NK-92 (cell line): ENCODE data around the gene PRSS33.

Source experiments
- DNase-seq: peaks from one replicate; lab custom pipeline; 2025; ENCODE audit not compliant: unreplicated experiment; lab: John Stamatoyannopoulos, UW

PRSS33 gene

GRCh38 chr16:2744711-2745110 is 42.6 kb downstream of the PRSS33 start:
- DNase-seq, result no peak

- DNase-seq, result no peak
These were observed 44.2 kb downstream of the PRSS33 start for GRCh38 chr16:2743007-2743810.

GRCh38 chr16:2742323-2743006 is 44.9 kb downstream of the PRSS33 start:
- no peak for DNase-seq

DNA sequence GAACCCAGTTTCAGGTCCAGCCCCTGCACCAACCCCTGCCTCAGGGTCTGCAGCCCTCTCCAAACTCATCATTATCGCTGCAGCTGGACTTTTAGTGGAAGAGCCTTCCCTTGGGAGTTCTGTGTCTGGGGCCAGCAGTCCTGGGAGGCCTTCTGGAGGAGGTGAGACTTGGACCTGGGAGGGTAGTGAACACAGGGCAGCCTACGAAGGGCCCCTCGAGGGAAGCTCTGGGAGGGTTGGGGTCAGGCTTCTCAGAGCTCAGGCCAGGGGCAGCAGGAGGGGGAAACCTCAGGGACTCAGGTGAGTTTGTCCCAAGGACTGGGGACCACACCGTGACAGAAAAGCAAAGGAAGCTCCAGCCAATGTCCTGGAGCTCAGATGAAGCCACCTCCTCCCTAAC is 46.2 kb downstream of the PRSS33 start:
- no peak for DNase-seq

- DNase-seq, result no peak
These were observed 46.9 kb downstream of the PRSS33 start for GRCh38 chr16:2740476-2740875.

DNA sequence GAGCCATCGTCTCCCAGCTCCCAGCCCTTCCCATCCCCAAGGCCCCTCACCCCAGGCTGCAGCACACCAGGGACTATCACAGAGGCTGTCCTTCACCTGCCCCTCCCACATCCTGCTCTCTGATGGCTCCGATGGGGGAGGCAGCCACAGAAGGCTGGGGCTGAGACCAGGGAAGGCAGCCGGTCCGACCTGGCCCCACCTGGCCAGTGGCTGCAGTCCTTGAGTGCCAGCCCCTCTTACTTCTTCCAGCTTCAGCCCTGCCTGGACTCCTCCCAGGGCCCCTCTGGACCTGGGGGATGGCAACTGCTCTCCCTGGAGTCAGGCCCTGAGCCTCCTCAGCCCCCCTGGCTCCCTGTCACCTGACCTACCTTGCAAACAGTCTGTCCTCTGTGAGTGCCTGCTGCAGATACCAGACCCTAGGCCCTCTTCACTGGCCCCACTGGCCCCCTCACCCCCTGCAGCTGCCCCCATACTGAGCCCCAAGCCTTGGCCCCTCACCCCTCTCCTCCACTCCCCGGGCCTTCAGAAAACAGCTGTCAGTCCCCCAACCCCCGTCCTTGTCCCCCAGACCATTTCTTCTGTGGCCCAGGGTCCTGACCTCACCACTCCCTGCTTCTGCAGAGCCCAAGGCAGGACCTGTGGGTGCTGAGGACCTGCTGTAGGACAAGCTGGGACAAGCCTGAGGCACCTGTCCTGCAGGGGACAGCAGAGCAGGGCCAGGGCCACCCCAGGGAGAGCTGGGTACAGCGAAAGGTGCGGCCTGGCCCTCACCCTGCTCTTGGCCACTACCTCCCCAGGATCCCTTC is 47.5 kb downstream of the PRSS33 start:
- no peak for DNase-seq

GRCh38 chr16:2738615-2739014 is 48.7 kb downstream of the PRSS33 start:
- no peak for DNase-seq

GRCh38 chr16:2737895-2738418 is 49.4 kb downstream of the PRSS33 start:
- no peak for DNase-seq

DNA sequence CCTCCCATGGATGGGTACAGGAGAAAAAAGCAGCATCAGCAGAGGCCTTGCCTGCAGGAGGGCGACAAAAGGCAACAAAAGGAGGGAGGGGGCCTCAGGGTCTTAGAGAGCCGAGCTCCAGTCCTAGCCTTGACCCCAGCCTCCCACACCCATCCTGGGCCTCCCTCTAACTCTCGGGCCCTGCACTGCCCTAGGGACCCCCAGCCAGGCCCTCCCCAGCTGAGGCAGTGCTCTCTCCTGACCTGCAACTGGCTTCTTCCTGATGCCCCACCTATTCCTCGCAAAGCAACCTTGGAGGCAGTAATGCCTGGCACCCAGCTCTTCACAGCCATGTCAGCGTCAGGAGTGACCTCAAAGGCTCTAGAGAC is 50.1 kb downstream of the PRSS33 start:
- no peak for DNase-seq

DNA sequence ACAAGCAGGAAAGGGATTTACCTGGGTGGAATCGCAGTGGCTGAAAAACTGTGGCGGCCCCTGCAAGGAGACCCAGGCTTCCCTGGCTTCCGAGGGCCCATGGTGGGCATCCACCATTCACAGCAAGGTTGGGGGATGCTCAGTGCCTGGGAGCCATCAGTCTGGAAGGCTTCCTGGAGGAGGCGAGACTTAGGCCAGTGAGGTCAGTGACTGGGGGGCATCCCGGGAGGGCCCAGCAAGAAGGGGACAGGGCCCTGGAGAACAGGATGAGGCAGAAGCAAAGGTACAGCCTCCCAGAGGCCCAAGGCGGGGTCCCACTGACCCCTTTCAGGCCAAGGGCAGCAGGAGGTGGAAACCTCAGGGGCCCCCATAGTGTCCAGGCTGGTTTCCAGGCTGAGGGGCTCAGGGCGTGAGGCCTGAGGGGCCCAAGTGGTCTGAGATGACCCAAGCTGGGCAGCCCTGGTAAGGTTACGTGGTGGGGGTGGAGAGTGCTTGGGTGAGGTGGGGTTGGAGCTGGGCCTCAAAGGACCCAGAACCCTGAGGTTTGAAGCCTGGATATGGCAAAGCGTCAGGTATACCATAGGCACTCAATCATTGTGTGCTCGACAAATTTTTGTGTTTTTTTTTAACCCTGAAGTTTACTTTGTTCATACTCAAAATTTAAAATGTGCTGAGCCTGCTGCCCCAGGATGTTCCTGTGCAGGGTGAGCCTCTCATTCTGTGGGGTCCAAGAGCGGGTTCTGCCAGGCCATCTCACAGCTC is 50.7 kb downstream of the PRSS33 start:
- DNase-seq, result no peak

- DNase-seq, result no peak
These were observed 52.4 kb downstream of the PRSS33 start for GRCh38 chr16:2734844-2735515.
